ENCODE measurements around the gene PNCK.
A peak's percentile ranks its signal among the peaks of the same experiment; 100 is the strongest.

PNCK gene

GRCh38 chrX:153690466-153690865, 16.9 kb upstream of the PNCK start:
- no peak overlapping the region for H4K8ac ChIP-seq (ENCODE audit: low read depth, low read length)
- H3K18ac ChIP-seq (ENCODE audit: low read length) = no peak overlapping the region
- no peak overlapping the region for H3K56ac ChIP-seq (ENCODE audit: low read length)
- H2BK15ac ChIP-seq (replicated peaks; ENCODE audit: low read depth) = no peak overlapping the region
- no peaks in the 10 kb centered on the region for H3K36me3 ChIP-seq (ENCODE audit: control insufficient read depth, insufficient read depth, low read length)
- no peaks in the 10 kb centered on the region for H3K79me1 ChIP-seq (ENCODE audit: low read length)
- WGBS (ENCODE audit: extremely low coverage, insufficient coverage, low lambda C conversion rate) = no CpG with 5 or more reads among the region's 14 CpGs
- H3K27ac ChIP-seq (ENCODE audit: low read depth, low read length) = no peak overlapping the region
- no peaks in the 10 kb centered on the region for H3K27me3 ChIP-seq (ENCODE audit: insufficient read depth, low read length, poor library complexity)
- H2BK5ac ChIP-seq (ENCODE audit: low read length) = no peak overlapping the region
- no peak overlapping the region for H4K5ac ChIP-seq (ENCODE audit: low read length)
- no peaks in the 10 kb centered on the region for H3K4me1 ChIP-seq (ENCODE audit: control insufficient read depth, low read depth, low read length)
- H2BK120ac ChIP-seq (ENCODE audit: low read depth, low read length) = no peak overlapping the region
- H2AK5ac ChIP-seq (ENCODE audit: low read length) = no peak overlapping the region
- no peak overlapping the region for H3K4ac ChIP-seq (ENCODE audit: low read depth, low read length)
- no peak overlapping the region for H3K4me2 ChIP-seq (ENCODE audit: low read length)
- no peak overlapping the region for H3K4me3 ChIP-seq (ENCODE audit: low read length)
- no peak overlapping the region for H3K23ac ChIP-seq (ENCODE audit: low read length)
- no peak for DNase-seq
- H3K79me2 ChIP-seq (ENCODE audit: control insufficient read depth, insufficient read depth, low read length) = no peaks in the 10 kb centered on the region
- no peak overlapping the region for H3K9ac ChIP-seq (ENCODE audit: low read length)

GRCh38 chrX:153689654-153690465, 16.2 kb upstream of the PNCK start:
- no peak overlapping the region for H3K27ac ChIP-seq (ENCODE audit: low read depth, low read length)
- no peak overlapping the region for H3K4me3 ChIP-seq (ENCODE audit: low read length)
- no peak overlapping the region for H2BK120ac ChIP-seq (ENCODE audit: low read depth, low read length)
- no peak overlapping the region for H3K4ac ChIP-seq (ENCODE audit: low read depth, low read length)
- H3K56ac ChIP-seq (ENCODE audit: low read length) = peak overlapping the region; percentile 34
- H4K5ac ChIP-seq (ENCODE audit: low read length) = no peak overlapping the region
- no peak overlapping the region for H3K4me2 ChIP-seq (ENCODE audit: low read length)
- no peak overlapping the region for H3K18ac ChIP-seq (ENCODE audit: low read length)
- peak; percentile 45 for DNase-seq
- H2AK5ac ChIP-seq (ENCODE audit: low read length) = no peak overlapping the region
- no peaks in the 10 kb centered on the region for H3K27me3 ChIP-seq (ENCODE audit: insufficient read depth, low read length, poor library complexity)
- H2BK15ac ChIP-seq (replicated peaks; ENCODE audit: low read depth) = no peak overlapping the region
- WGBS (ENCODE audit: extremely low coverage, insufficient coverage, low lambda C conversion rate) = no CpG with 5 or more reads among the region's 19 CpGs
- no peaks in the 10 kb centered on the region for H3K4me1 ChIP-seq (ENCODE audit: control insufficient read depth, low read depth, low read length)
- H3K36me3 ChIP-seq (ENCODE audit: control insufficient read depth, insufficient read depth, low read length) = no peaks in the 10 kb centered on the region
- peak overlapping the region; percentile 29 for H3K9ac ChIP-seq (ENCODE audit: low read length)
- H3K79me1 ChIP-seq (ENCODE audit: low read length) = no peaks in the 10 kb centered on the region
- no peak overlapping the region for H3K23ac ChIP-seq (ENCODE audit: low read length)
- no peak overlapping the region for H2BK5ac ChIP-seq (ENCODE audit: low read length)
- no peaks in the 10 kb centered on the region for H3K79me2 ChIP-seq (ENCODE audit: control insufficient read depth, insufficient read depth, low read length)
- no peak overlapping the region for H4K8ac ChIP-seq (ENCODE audit: low read depth, low read length)

GRCh38 chrX:153688911-153689590, 15.4 kb upstream of the PNCK start:
- Histone ChIP-seq H3K4ac (ENCODE audit: low read depth, low read length) (peak overlapping the region; percentile 43), H3K27me3 (ENCODE audit: insufficient read depth, low read length, poor library complexity) (no peaks in the 10 kb centered on the region), H3K4me2 (ENCODE audit: low read length) (no peak overlapping the region), H2BK5ac (ENCODE audit: low read length) (no peak overlapping the region), H4K5ac (ENCODE audit: low read length) (no peak overlapping the region), H3K9ac (ENCODE audit: low read length) (peak overlapping the region; percentile 40), H3K36me3 (ENCODE audit: control insufficient read depth, insufficient read depth, low read length) (no peaks in the 10 kb centered on the region), H3K79me2 (ENCODE audit: control insufficient read depth, insufficient read depth, low read length) (no peaks in the 10 kb centered on the region), H3K56ac (ENCODE audit: low read length) (peak overlapping the region; percentile 76), H3K4me1 (ENCODE audit: control insufficient read depth, low read depth, low read length) (no peaks in the 10 kb centered on the region), H3K79me1 (ENCODE audit: low read length) (no peaks in the 10 kb centered on the region), H3K18ac (ENCODE audit: low read length) (peak overlapping the region; percentile 64), H3K27ac (ENCODE audit: low read depth, low read length) (no peak overlapping the region), H2BK120ac (ENCODE audit: low read depth, low read length) (no peak overlapping the region), H2AK5ac (ENCODE audit: low read length) (no peak overlapping the region), H3K23ac (ENCODE audit: low read length) (no peak overlapping the region), H4K8ac (ENCODE audit: low read depth, low read length) (no peak overlapping the region), H2BK15ac (replicated peaks; ENCODE audit: low read depth) (no peak overlapping the region), H3K4me3 (ENCODE audit: low read length) (no peak overlapping the region)
- WGBS (ENCODE audit: extremely low coverage, insufficient coverage, low lambda C conversion rate) = no CpG with 5 or more reads among the region's 53 CpGs
- DNase-seq = no peak

- Histone ChIP-seq H3K4ac (ENCODE audit: low read depth, low read length) (peak overlapping the region; percentile 46), H3K79me2 (ENCODE audit: control insufficient read depth, insufficient read depth, low read length) (no peaks in the 10 kb centered on the region), H2AK5ac (ENCODE audit: low read length) (no peak overlapping the region), H2BK120ac (ENCODE audit: low read depth, low read length) (no peak overlapping the region), H3K79me1 (ENCODE audit: low read length) (no peaks in the 10 kb centered on the region), H2BK15ac (replicated peaks; ENCODE audit: low read depth) (no peak overlapping the region), H3K27ac (ENCODE audit: low read depth, low read length) (no peak overlapping the region), H3K56ac (ENCODE audit: low read length) (peak overlapping the region; percentile 73), H3K36me3 (ENCODE audit: control insufficient read depth, insufficient read depth, low read length) (no peaks in the 10 kb centered on the region), H3K4me3 (ENCODE audit: low read length) (peak overlapping the region; percentile 35), H3K27me3 (ENCODE audit: insufficient read depth, low read length, poor library complexity) (no peaks in the 10 kb centered on the region), H2BK5ac (ENCODE audit: low read length) (no peak overlapping the region), H3K4me1 (ENCODE audit: control insufficient read depth, low read depth, low read length) (no peaks in the 10 kb centered on the region), H3K18ac (ENCODE audit: low read length) (peak overlapping the region; percentile 64), H3K4me2 (ENCODE audit: low read length) (no peak overlapping the region), H3K23ac (ENCODE audit: low read length) (no peak overlapping the region), H4K5ac (ENCODE audit: low read length) (no peak overlapping the region), H3K9ac (ENCODE audit: low read length) (peak overlapping the region; percentile 69), H4K8ac (ENCODE audit: low read depth, low read length) (no peak overlapping the region)
- no CpG with 5 or more reads among the region's 57 CpGs for WGBS (ENCODE audit: extremely low coverage, insufficient coverage, low lambda C conversion rate)
- DNase-seq = no peak
Measured at GRCh38 chrX:153688506-153688905, 14.9 kb upstream of the PNCK start.

- no peak overlapping the region for H3K27ac ChIP-seq (ENCODE audit: low read depth, low read length)
- no peak overlapping the region for H4K8ac ChIP-seq (ENCODE audit: low read depth, low read length)
- H3K4me3 ChIP-seq (ENCODE audit: low read length) = no peak overlapping the region
Measured at GRCh38 chrX:153688071-153688470, 14.5 kb upstream of the PNCK start.

More at GRCh38 chrX:153688071-153688470, 14.5 kb upstream of the PNCK start:
- DNase-seq = no peak
- H2BK15ac ChIP-seq (replicated peaks; ENCODE audit: low read depth) = no peak overlapping the region
- no peak overlapping the region for H2BK5ac ChIP-seq (ENCODE audit: low read length)
- H3K4me2 ChIP-seq (ENCODE audit: low read length) = no peak overlapping the region
- H3K56ac ChIP-seq (ENCODE audit: low read length) = no peak overlapping the region
- no peaks in the 10 kb centered on the region for H3K4me1 ChIP-seq (ENCODE audit: control insufficient read depth, low read depth, low read length)
- H3K79me1 ChIP-seq (ENCODE audit: low read length) = no peaks in the 10 kb centered on the region
- H3K27me3 ChIP-seq (ENCODE audit: insufficient read depth, low read length, poor library complexity) = no peaks in the 10 kb centered on the region
- no peak overlapping the region for H2BK120ac ChIP-seq (ENCODE audit: low read depth, low read length)
- no CpG with 5 or more reads among the region's 69 CpGs for WGBS (ENCODE audit: extremely low coverage, insufficient coverage, low lambda C conversion rate)
- H3K18ac ChIP-seq (ENCODE audit: low read length) = peak overlapping the region; percentile 64
- no peak overlapping the region for H4K5ac ChIP-seq (ENCODE audit: low read length)
- no peaks in the 10 kb centered on the region for H3K79me2 ChIP-seq (ENCODE audit: control insufficient read depth, insufficient read depth, low read length)
- H2AK5ac ChIP-seq (ENCODE audit: low read length) = no peak overlapping the region
- peak overlapping the region; percentile 46 for H3K4ac ChIP-seq (ENCODE audit: low read depth, low read length)
- H3K23ac ChIP-seq (ENCODE audit: low read length) = no peak overlapping the region
- no peak overlapping the region for H3K9ac ChIP-seq (ENCODE audit: low read length)
- no peaks in the 10 kb centered on the region for H3K36me3 ChIP-seq (ENCODE audit: control insufficient read depth, insufficient read depth, low read length)
